GM12878 (cell line): ENCODE data around the gene LMCD1. TPM values are rescaled to one million over a fixed set of nuclear protein-coding genes. Genes with fewer than 3 reads are reported as not detected.

Source experiments
- ATAC-seq: fragments of 200-7000 bp; cut with Tn5 transposase; 3 replicates; pipeline ENCODE4 v1.9.1; 2020; ENCODE audit warnings: mild to moderate bottlenecking, moderate library complexity
- BruUV-seq: library from RNA; stranded (reverse); fragments of 400-500 nt; replicated peaks from 2 replicates; lab custom pipeline; 2021; lab: Mats Ljungman, UMichigan
- CTCF ChIA-PET: fragments of 300-600 bp; sonication (Branson Sonifier 250); formaldehyde crosslinking; extraction: SDS; loops from one replicate; lab custom pipeline; 2021; ENCODE audit warnings: inconsistent platforms; lab: Yijun Ruan, JAX
- POLR2A ChIA-PET: fragments of 350-600 bp; formaldehyde crosslinking; extraction: SDS; loops from one replicate; lab custom pipeline; 2021; ENCODE audit warnings: inconsistent platforms; lab: Charles Lee
- RAD21 ChIA-PET: fragments of 300-600 bp; sonication (Branson Sonifier 250); formaldehyde crosslinking; loops from one replicate; lab custom pipeline; 2023; ENCODE audit warnings: antibody characterized with exemption; ENCODE audit not compliant: unreplicated experiment; lab: Charles Lee
- SMC1A ChIA-PET: fragments of 300-600 bp; sonication (Branson Sonifier 250); formaldehyde crosslinking; loops from one replicate; lab custom pipeline; 2023; ENCODE audit not compliant: unreplicated experiment, uncharacterized antibody; lab: Charles Lee
- DNase-seq: peaks from one replicate; pipeline ENCODE4 v3.0.0-alpha.2; 2011; ENCODE audit warnings: low read depth, low spot score
- FAIRE-seq: peaks from 3 replicates; lab custom pipeline; 2011; peaks lifted over from hg19 to GRCh38; lab: Jason Lieb, UNC
- H2AFZ ChIP-seq: 2 replicates; pipeline ENCODE4 v1.6.0; 2011; ENCODE audit warnings: low read depth, low read length, control low read depth; ENCODE audit not compliant: control insufficient read depth
- H3K27ac ChIP-seq: 2 replicates; pipeline ENCODE4 v1.5.1; 2011; ENCODE audit warnings: control low read depth; ENCODE audit not compliant: control insufficient read depth, insufficient read depth
- H3K27me3 ChIP-seq, 2 experiments: replicated peaks in 1 of 2; 2 replicates each; pipeline versions ENCODE4 v1.6.0 to v1.6.1; 2011; ENCODE audit warnings: low read length in 1 of 2; ENCODE audit not compliant: control insufficient read depth in 2 of 2, insufficient read depth in 2 of 2
- H3K36me3 ChIP-seq, 2 experiments: 2 replicates each; pipeline ENCODE4 v1.5.1; 2011; ENCODE audit warnings: low read length in 1 of 2; ENCODE audit not compliant: control insufficient read depth in 2 of 2, insufficient read depth in 2 of 2
- H3K4me1 ChIP-seq: 2 replicates; pipeline ENCODE4 v1.6.1; 2011; ENCODE audit warnings: mild to moderate bottlenecking, low read length, moderate library complexity, mixed read lengths; ENCODE audit not compliant: control insufficient read depth, insufficient read depth
- H3K4me2 ChIP-seq: 2 replicates; pipeline ENCODE4 v1.6.0; 2011; ENCODE audit warnings: control low read depth; ENCODE audit not compliant: control insufficient read depth, insufficient read depth
- H3K4me3 ChIP-seq: fragments of 200-600 bp; sonication (generic); 2 replicates; pipeline ENCODE4 v1.5.1; 2016
- H3K79me2 ChIP-seq: 2 replicates; pipeline ENCODE4 v1.6.0; 2011; ENCODE audit warnings: low read length; ENCODE audit not compliant: control insufficient read depth, insufficient read depth
- H3K9ac ChIP-seq: 2 replicates; pipeline ENCODE4 v1.8.0; 2011; ENCODE audit warnings: low read length, control low read depth, mixed read lengths; ENCODE audit not compliant: control insufficient read depth, insufficient read depth
- H3K9me3 ChIP-seq: replicated peaks from 3 replicates; pipeline ENCODE4 v1.5.1; 2011; ENCODE audit warnings: mild to moderate bottlenecking, low read length; ENCODE audit not compliant: control insufficient read depth, insufficient read depth
- H4K20me1 ChIP-seq: 2 replicates; pipeline ENCODE4 v1.6.0; 2011; ENCODE audit not compliant: control insufficient read depth, insufficient read depth
- ELK1 ChIP-seq: IDR thresholded peaks from 2 replicates; pipeline ENCODE4 v1.6.1; 2012; ENCODE audit warnings: low read depth, low read length, improper control_type of control experiment
- EP300 ChIP-seq, 2 experiments: fragments of 150-350 bp in 1 of 2; IDR thresholded peaks; 2 replicates each; pipeline ENCODE4 v1.6.1; 2011 to 2012; ENCODE audit warnings: low read depth in 2 of 2, low read length in 2 of 2, borderline replicate concordance in 1 of 2, improper control_type of control experiment in 1 of 2, inconsistent platforms in 1 of 2; ENCODE audit not compliant: control insufficient read depth in 1 of 2
- LARP7 ChIP-seq: fragments of 450-650 bp; IDR thresholded peaks from 2 replicates; pipeline ENCODE4 v1.6.1; 2017; ENCODE audit warnings: mild to moderate bottlenecking
- NFIC ChIP-seq: IDR thresholded peaks from 2 replicates; pipeline ENCODE4 v1.6.1; 2012; ENCODE audit warnings: low read depth, mild to moderate bottlenecking, inconsistent platforms, low read length, moderate library complexity
- PKNOX1 ChIP-seq: fragments of 450-650 bp; IDR thresholded peaks from 2 replicates; pipeline ENCODE4 v1.6.1; 2016; ENCODE audit warnings: mild to moderate bottlenecking
- RBBP5 ChIP-seq: fragments of 200-600 bp; sonication (generic); conservative IDR thresholded peaks from 2 replicates; pipeline ENCODE4 v1.6.1; 2016
- SIX5 ChIP-seq: IDR thresholded peaks from 2 replicates; pipeline ENCODE4 v1.6.1; 2011; ENCODE audit warnings: mild to moderate bottlenecking, low read depth, low read length, moderate library complexity; ENCODE audit not compliant: severe bottlenecking
- ZBED1 ChIP-seq: IDR thresholded peaks from 2 replicates; pipeline ENCODE4 v1.6.1; 2016; ENCODE audit warnings: borderline replicate concordance
- WGBS: methylation state at CpG from one replicate; pipeline ENCODE4 v1.1.6; 2016; ENCODE audit warnings: low lambda C conversion rate; ENCODE audit not compliant: insufficient replicate concordance, insufficient coverage; ENCODE audit errors: missing lambda C conversion rate; 5-methylcytosine and 5-hydroxymethylcytosine counted together
- in situ Hi-C: fragments of 300-500 bp; cut with MboI; formaldehyde crosslinking; loops from 9 replicates; pipeline ENCODE4 v1.14.3; 2018; ENCODE audit warnings: mixed read lengths
- intact Hi-C: fragments of 100-400 bp; cut with micrococcal nuclease; formaldehyde crosslinking; loops from one replicate; pipeline ENCODE4 v1.14.2; 2022; ENCODE audit not compliant: unreplicated experiment
- polyA plus RNA-seq, 11 experiments: library from polyadenylated mRNA; depleted of rRNA in 4 of 11; unstranded in 6 of 11; stranded (reverse) in 5 of 11; fragments of >200 nt; fragmentation: Nextera tagmentation in 4 of 11; fragmentation: Illumina TruSeq in 1 of 11; extraction: Ambion mirVana in 4 of 11; extraction: Trizol in 1 of 11; gene quantifications; 1 replicate in 1 of 11; 2 replicates in 10 of 11; pipeline versions ENCODE4 v1.2.1 to v1.2.3, GENCODE V29; 2011 to 2016; ENCODE audit warnings: inconsistent platforms in 2 of 11, missing spikeins in 2 of 11, low read depth in 1 of 11
- total RNA-seq, 4 experiments: library from RNA; depleted of rRNA in 3 of 4; stranded (reverse); fragments of >200 nt in 3 of 4; fragmentation: Illumina TruSeq in 1 of 4; extraction: Trizol in 1 of 4; gene quantifications; 2 replicates each; pipeline versions ENCODE4 v1.2.1 to v1.2.3, GENCODE V29; 2013 to 2021
- TF ChIP-seq, protein P1 (sequence below): fragments of 450-650 bp; conservative IDR thresholded peaks from 2 replicates; pipeline ENCODE4 v1.6.1; 2017; ENCODE audit warnings: mild to moderate bottlenecking, moderate library complexity

Gene LMCD1
- total and polyA plus RNA-seq, 10 of the 15 experiments (the other 5 are each of a cell fraction or from before 2014, with no cell fraction given): 0.27 to 6.4 (median 1.7) TPM

DNA sequence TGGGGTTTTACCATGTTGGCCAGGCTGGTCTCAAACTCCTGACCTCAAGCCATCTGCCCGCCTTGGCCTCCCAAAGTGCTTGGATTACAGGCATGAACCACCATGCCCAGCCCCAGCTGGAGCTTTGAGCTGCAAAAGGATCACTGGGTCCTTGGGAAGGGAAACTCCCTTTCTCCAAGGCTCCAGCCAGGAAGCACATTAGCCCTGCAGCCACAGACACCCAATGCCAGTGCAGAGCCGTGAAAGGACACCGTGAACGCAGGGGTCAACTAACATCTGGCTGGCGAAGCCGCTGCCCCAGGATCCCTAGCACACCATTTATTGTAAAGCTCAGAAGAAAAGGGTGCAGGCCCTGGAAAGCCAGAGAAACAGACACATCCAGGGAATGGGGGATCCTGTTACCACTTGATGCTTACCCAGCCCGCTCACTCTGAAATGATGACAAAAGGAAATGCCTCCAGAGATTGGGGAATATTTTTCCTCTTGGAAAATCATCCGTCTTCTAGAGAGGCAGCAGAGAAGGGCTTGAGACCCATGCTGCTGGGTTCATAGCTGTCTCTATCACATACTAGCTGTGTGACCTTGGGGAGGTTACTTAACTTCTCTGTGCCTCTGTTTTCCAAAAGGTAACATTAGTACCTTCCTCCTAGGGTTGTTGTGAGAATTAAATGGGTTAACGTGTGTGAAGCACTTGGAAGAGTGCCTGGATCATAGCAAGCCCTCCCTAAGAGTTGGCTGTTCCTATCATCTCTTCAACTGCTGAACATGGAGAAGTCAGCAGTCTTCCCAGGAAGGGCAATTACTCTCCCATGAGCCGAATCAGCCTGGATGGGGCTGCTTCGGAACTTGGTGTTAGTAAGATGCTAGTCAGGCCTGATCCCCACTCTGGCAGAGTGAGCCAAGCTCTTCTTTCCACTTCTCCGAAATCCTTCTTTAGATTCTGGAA lies 40.8 kb downstream of the LMCD1 start (continued):
- no peak for TF ChIP-seq EP300 (IDR thresholded peaks at IDR 0.05; ENCODE audit: borderline replicate concordance in 1 of 2, control insufficient read depth in 1 of 2, low read depth in 2 of 2, low read length in 2 of 2)
- no peak for TF ChIP-seq ELK1
- TF ChIP-seq ZBED1: no peak
- TF ChIP-seq LARP7: no peak
- TF ChIP-seq RBBP5: no peak
- TF ChIP-seq, all 136 proteins: peak for 0

DNA sequence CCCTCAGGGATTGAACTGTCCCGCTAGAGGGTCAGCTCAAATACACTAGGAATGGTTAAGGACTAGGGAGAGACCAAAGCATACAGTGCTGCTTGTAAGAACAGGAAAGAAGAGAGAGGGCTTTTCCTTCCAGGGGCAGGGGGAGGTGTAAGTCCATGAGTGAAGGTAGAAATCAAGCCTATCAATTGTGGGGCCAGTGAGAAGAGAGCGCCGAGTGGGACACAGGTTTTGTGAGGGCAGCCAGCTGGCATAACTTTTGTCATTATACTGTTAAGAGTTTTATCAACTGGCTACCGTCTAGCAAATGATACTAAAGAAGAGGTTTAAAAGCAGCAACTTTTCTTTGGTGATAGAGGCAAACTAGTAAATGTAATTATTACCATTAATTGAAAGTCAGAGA lies 45.0 kb downstream of the LMCD1 start:
- POLR2A ChIA-PET: no interaction called here
- Histone ChIP-seq H3K36me3 (no peaks in the 10 kb centered on the region), H4K20me1 (no peaks in the 10 kb centered on the region), H3K4me2 (no peak overlapping the region), H3K9me3 (no peaks in the 10 kb centered on the region), H3K9ac (no peak overlapping the region), H3K4me3 (no peak overlapping the region), H3K79me2 (no peaks in the 10 kb centered on the region), H3K4me1 (no peaks in the 10 kb centered on the region), H3K27me3 (no peaks in the 10 kb centered on the region), H3K27ac (no peak overlapping the region), H2AFZ (no peak overlapping the region)
- CTCF ChIA-PET: no interaction called here
- intact Hi-C loops: no loop called here
- BruUV-seq: no TSS peak
- FAIRE-seq: no peak
- RAD21 ChIA-PET: no interaction called here
- no peak for DNase-seq
- ATAC-seq: no peak
- in situ Hi-C loops: no loop called here
- 81% methylated on average over 4 of the region's 4 CpGs for WGBS
- TF ChIP-seq PKNOX1: no peak
- TF ChIP-seq SIX5: no peak
- TF ChIP-seq, protein P1, sequence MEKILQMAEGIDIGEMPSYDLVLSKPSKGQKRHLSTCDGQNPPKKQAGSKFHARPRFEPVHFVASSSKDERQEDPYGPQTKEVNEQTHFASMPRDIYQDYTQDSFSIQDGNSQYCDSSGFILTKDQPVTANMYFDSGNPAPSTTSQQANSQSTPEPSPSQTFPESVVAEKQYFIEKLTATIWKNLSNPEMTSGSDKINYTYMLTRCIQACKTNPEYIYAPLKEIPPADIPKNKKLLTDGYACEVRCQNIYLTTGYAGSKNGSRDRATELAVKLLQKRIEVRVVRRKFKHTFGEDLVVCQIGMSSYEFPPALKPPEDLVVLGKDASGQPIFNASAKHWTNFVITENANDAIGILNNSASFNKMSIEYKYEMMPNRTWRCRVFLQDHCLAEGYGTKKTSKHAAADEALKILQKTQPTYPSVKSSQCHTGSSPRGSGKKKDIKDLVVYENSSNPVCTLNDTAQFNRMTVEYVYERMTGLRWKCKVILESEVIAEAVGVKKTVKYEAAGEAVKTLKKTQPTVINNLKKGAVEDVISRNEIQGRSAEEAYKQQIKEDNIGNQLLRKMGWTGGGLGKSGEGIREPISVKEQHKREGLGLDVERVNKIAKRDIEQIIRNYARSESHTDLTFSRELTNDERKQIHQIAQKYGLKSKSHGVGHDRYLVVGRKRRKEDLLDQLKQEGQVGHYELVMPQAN: no peak
- no peak for TF ChIP-seq NFIC
- SMC1A ChIA-PET: interaction anchor here (0.9 to 1.4 kb wide), 2 partner anchors 32 to 74 kb away, joined by 4 read pairs; no protein-coding TSS in a partner anchor
